H9 (cell line): Measurements from ENCODE around the gene ATP8A2. TPM values are rescaled to one million over a fixed set of nuclear protein-coding genes. Genes with fewer than 3 reads are reported as not detected.

Experiments used
- DNase-seq: peaks from one replicate; pipeline ENCODE4 v3.0.0-alpha.2; 2017
- H2AFZ ChIP-seq: one replicate; pipeline ENCODE4 v1.6.1; 2013; ENCODE audit warnings: mild to moderate bottlenecking, low read length, control low read depth, moderate library complexity
- H2AK5ac ChIP-seq: 2 replicates; pipeline ENCODE4 v1.6.1; 2013; ENCODE audit warnings: low read length, control low read depth, mixed read lengths; ENCODE audit not compliant: insufficient read length
- H2BK120ac ChIP-seq: one replicate; pipeline ENCODE4 v1.6.1; 2013; ENCODE audit warnings: low read depth, mild to moderate bottlenecking, low read length, control low read depth, inconsistent platforms; ENCODE audit not compliant: poor library complexity, severe bottlenecking
- H2BK12ac ChIP-seq: 2 replicates; pipeline ENCODE4 v1.6.1; 2013; ENCODE audit warnings: low read length, control low read depth, mixed read lengths, low read depth; ENCODE audit not compliant: insufficient read length
- H2BK15ac ChIP-seq: 2 replicates; pipeline ENCODE4 v1.6.1; 2013; ENCODE audit warnings: low read depth, low read length, control low read depth
- H2BK20ac ChIP-seq: one replicate; pipeline ENCODE4 v1.6.1; 2013; ENCODE audit warnings: low read depth, mild to moderate bottlenecking, low read length, control low read depth, inconsistent platforms; ENCODE audit not compliant: poor library complexity, severe bottlenecking
- H2BK5ac ChIP-seq: 2 replicates; pipeline ENCODE4 v1.6.1; 2013; ENCODE audit warnings: low read length, control low read depth, mixed read lengths; ENCODE audit not compliant: insufficient read length
- H3K14ac ChIP-seq: 2 replicates; pipeline ENCODE4 v1.6.1; 2013; ENCODE audit warnings: low read length, control low read depth; ENCODE audit not compliant: insufficient read depth
- H3K18ac ChIP-seq: 2 replicates; pipeline ENCODE4 v1.6.1; 2013; ENCODE audit warnings: low read depth, mild to moderate bottlenecking, mixed read lengths, low read length, control low read depth; ENCODE audit not compliant: insufficient read length
- H3K23ac ChIP-seq: 2 replicates; pipeline ENCODE4 v1.6.1; 2013; ENCODE audit warnings: low read length, control low read depth, mixed read lengths, low read depth; ENCODE audit not compliant: insufficient read length
- H3K23me2 ChIP-seq: 2 replicates; pipeline ENCODE4 v1.6.1; 2013; ENCODE audit warnings: low read depth, mild to moderate bottlenecking, mixed read lengths, low read length, control low read depth; ENCODE audit not compliant: insufficient read length, poor library complexity, severe bottlenecking
- H3K27ac ChIP-seq: 2 replicates; pipeline ENCODE4 v1.5.1; 2013; ENCODE audit warnings: low read length, control low read depth, mixed read lengths, low read depth; ENCODE audit not compliant: insufficient read length
- H3K27me3 ChIP-seq: 2 replicates; pipeline ENCODE4 v1.6.1; 2013; ENCODE audit warnings: low read length, control low read depth, inconsistent platforms; ENCODE audit not compliant: insufficient read depth
- H3K4ac ChIP-seq: 2 replicates; pipeline ENCODE4 v1.6.1; 2013; ENCODE audit warnings: low read depth, mild to moderate bottlenecking, control low read depth, inconsistent platforms, low read length, moderate library complexity
- H3K4me1 ChIP-seq: 2 replicates; pipeline ENCODE4 v1.6.1; 2013; ENCODE audit warnings: low read length, control low read depth, inconsistent platforms; ENCODE audit not compliant: insufficient read depth
- H3K4me2 ChIP-seq: 2 replicates; pipeline ENCODE4 v1.6.1; 2013; ENCODE audit warnings: low read length, control low read depth, mixed read lengths; ENCODE audit not compliant: insufficient read length, insufficient read depth
- H3K56ac ChIP-seq: 2 replicates; pipeline ENCODE4 v1.6.1; 2013; ENCODE audit warnings: low read depth, mild to moderate bottlenecking, mixed read lengths, low read length, control low read depth; ENCODE audit not compliant: insufficient read length
- H3K79me1 ChIP-seq: 2 replicates; pipeline ENCODE4 v1.6.1; 2013; ENCODE audit warnings: low read depth, mild to moderate bottlenecking, moderate library complexity, low read length, control low read depth, inconsistent platforms; ENCODE audit not compliant: insufficient read depth, poor library complexity, severe bottlenecking
- H3K79me2 ChIP-seq: 2 replicates; pipeline ENCODE4 v1.6.1; 2013; ENCODE audit warnings: low read length, control low read depth, inconsistent platforms; ENCODE audit not compliant: insufficient read depth
- H3K9ac ChIP-seq: 2 replicates; pipeline ENCODE4 v1.6.1; 2013; ENCODE audit warnings: low read length, control low read depth, mixed read lengths; ENCODE audit not compliant: insufficient read length; ENCODE audit errors: extremely low read depth
- H3K9me3 ChIP-seq: one replicate; pipeline ENCODE4 v1.6.1; 2013; ENCODE audit warnings: low read depth, low read length, inconsistent platforms; ENCODE audit not compliant: control insufficient read depth
- H3T11ph ChIP-seq: one replicate; pipeline ENCODE4 v1.6.1; 2013; ENCODE audit warnings: mild to moderate bottlenecking, low read length, control low read depth, inconsistent platforms
- H4K20me1 ChIP-seq: one replicate; pipeline ENCODE4 v1.6.1; 2013; ENCODE audit not compliant: control insufficient read depth, insufficient read length, insufficient read depth
- H4K5ac ChIP-seq: 2 replicates; pipeline ENCODE4 v1.6.1; 2013; ENCODE audit warnings: low read depth, mild to moderate bottlenecking, mixed read lengths, low read length, control low read depth; ENCODE audit not compliant: insufficient read length
- H4K8ac ChIP-seq: replicated peaks from 2 replicates; pipeline ENCODE4 v1.6.1; 2013; ENCODE audit warnings: low read length, control low read depth, mixed read lengths, low read depth; ENCODE audit not compliant: insufficient read length
- H4K91ac ChIP-seq: 2 replicates; pipeline ENCODE4 v1.6.1; 2013; ENCODE audit warnings: low read depth, mild to moderate bottlenecking, moderate library complexity, mixed read lengths, low read length, control low read depth; ENCODE audit not compliant: insufficient read length
- H3K27ac Mint-ChIP-seq, 3 experiments: 2 replicates in 2 of 3; 3 replicates in 1 of 3; pipeline ENCODE4 v1.8.0; 2020 to 2021; ENCODE audit warnings: mixed read lengths in 3 of 3, mild to moderate bottlenecking in 1 of 3, moderate library complexity in 1 of 3
- H3K27me3 Mint-ChIP-seq: 2 replicates; pipeline ENCODE4 v1.8.0; 2021; ENCODE audit warnings: low read depth, mild to moderate bottlenecking, moderate library complexity, mixed read lengths
- H3K36me3 Mint-ChIP-seq, 3 experiments: 2 replicates in 2 of 3; 3 replicates in 1 of 3; pipeline ENCODE4 v1.8.0; 2020 to 2021; ENCODE audit warnings: low read depth in 3 of 3, mixed read lengths in 3 of 3; ENCODE audit not compliant: insufficient read depth in 1 of 3
- H3K4me1 Mint-ChIP-seq, 2 experiments: 2 replicates each; pipeline ENCODE4 v1.8.0; 2020; ENCODE audit warnings: mixed read lengths in 2 of 2
- H3K4me3 Mint-ChIP-seq, 2 experiments: 2 replicates in 1 of 2; 3 replicates in 1 of 2; pipeline ENCODE4 v1.8.0; 2020 to 2021; ENCODE audit warnings: mild to moderate bottlenecking in 2 of 2, mixed read lengths in 2 of 2, moderate library complexity in 1 of 2
- H3K9me3 Mint-ChIP-seq, 2 experiments: 2 replicates in 1 of 2; 3 replicates in 1 of 2; pipeline ENCODE4 v1.8.0; 2020; ENCODE audit warnings: mild to moderate bottlenecking in 2 of 2, mixed read lengths in 2 of 2, moderate library complexity in 1 of 2
- WGBS: extraction: QIAGEN DNeasy Blood & Tissue Kit; methylation state at CpG from one replicate; pipeline ENCODE4 v1.1.7; 2013; ENCODE audit warnings: missing lambda C conversion rate, low lambda C conversion rate, mixed read lengths; ENCODE audit not compliant: insufficient read length; ENCODE audit errors: extremely low coverage; 5-methylcytosine and 5-hydroxymethylcytosine counted together
- total RNA-seq: library from RNA; stranded (reverse); gene quantifications from 2 replicates; pipeline ENCODE4 v1.2.1, GENCODE V29; 2021
- TF ChIP-seq, protein P1 (sequence below): fragments of 200-600 bp; sonication (generic); conservative IDR thresholded peaks from 3 replicates; pipeline ENCODE4 v1.8.0; 2021; ENCODE audit warnings: antibody characterized with exemption, mild to moderate bottlenecking

Gene ATP8A2
- total RNA-seq, 1 experiment from 2014 or later = 18.2 TPM

DNA sequence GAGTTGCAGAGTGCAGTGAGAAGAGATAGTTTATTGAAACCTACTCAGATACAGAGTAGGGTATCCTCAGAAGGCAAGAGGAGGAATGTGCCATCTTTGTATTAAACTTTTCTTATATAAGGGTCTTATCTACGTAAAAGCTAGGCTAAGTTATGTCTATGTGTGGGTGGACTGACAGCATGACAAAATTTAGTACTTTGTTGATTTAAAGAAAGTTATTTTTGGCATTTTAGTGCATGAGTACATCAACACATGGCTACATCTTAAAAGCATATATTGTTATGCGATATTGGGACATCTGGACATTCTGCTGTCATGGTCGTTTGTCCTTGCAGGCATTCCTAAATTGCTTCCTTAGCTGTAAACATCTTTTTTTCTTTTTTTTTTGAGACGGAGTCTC is 19.0 kb upstream of the ATP8A2 start:
- Histone ChIP-seq H3K9ac (no peak overlapping the region), H2BK5ac (no peak overlapping the region), H3K9me3 (no peaks in the 10 kb centered on the region), H3K23me2 (no peaks in the 10 kb centered on the region), H3K27me3 (no peaks in the 10 kb centered on the region), H3K79me2 (no peaks in the 10 kb centered on the region), H3K23ac (no peak overlapping the region), H3K14ac (no peak overlapping the region), H3K18ac (no peak overlapping the region), H4K8ac (no peak overlapping the region), H3K4ac (no peak overlapping the region), H4K91ac (no peak overlapping the region), H3T11ph (no peak overlapping the region), H2BK120ac (no peak overlapping the region), H3K79me1 (no peaks in the 10 kb centered on the region), H4K20me1 (no peaks in the 10 kb centered on the region), H3K4me2 (no peak overlapping the region), H3K4me1 (0 out of 2 replicates have a peak, but pooled peaks cover 4% of the 10 kb centered on the region), H2BK15ac (no peak overlapping the region), H2AFZ (no peak overlapping the region), H3K56ac (no peak overlapping the region), H4K5ac (no peak overlapping the region), H2BK20ac (no peak overlapping the region), H2BK12ac (no peak overlapping the region), H2AK5ac (no peak overlapping the region), H3K27ac (no peak overlapping the region)
- no peaks in the 10 kb centered on the region for H3K27me3 Mint-ChIP-seq
- WGBS = no CpG with 5 or more reads among the region's 4 CpGs
- no peaks in the 10 kb centered on the region; a peak in 1 of 7 replicates for H3K36me3 Mint-ChIP-seq
- no peaks in the 10 kb centered on the region for H3K9me3 Mint-ChIP-seq
- H3K4me1 Mint-ChIP-seq = peaks cover 3 to 4% of the 10 kb centered on the region in 2 experiments
- TF ChIP-seq, protein P1, sequence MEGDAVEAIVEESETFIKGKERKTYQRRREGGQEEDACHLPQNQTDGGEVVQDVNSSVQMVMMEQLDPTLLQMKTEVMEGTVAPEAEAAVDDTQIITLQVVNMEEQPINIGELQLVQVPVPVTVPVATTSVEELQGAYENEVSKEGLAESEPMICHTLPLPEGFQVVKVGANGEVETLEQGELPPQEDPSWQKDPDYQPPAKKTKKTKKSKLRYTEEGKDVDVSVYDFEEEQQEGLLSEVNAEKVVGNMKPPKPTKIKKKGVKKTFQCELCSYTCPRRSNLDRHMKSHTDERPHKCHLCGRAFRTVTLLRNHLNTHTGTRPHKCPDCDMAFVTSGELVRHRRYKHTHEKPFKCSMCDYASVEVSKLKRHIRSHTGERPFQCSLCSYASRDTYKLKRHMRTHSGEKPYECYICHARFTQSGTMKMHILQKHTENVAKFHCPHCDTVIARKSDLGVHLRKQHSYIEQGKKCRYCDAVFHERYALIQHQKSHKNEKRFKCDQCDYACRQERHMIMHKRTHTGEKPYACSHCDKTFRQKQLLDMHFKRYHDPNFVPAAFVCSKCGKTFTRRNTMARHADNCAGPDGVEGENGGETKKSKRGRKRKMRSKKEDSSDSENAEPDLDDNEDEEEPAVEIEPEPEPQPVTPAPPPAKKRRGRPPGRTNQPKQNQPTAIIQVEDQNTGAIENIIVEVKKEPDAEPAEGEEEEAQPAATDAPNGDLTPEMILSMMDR = no peak
- no peak overlapping the region; a peak in 1 of 7 replicates for H3K27ac Mint-ChIP-seq
- no peak for DNase-seq
- no peak overlapping the region for H3K4me3 Mint-ChIP-seq
